ENCODE data around the gene NPB.

The NPB gene

DNA sequence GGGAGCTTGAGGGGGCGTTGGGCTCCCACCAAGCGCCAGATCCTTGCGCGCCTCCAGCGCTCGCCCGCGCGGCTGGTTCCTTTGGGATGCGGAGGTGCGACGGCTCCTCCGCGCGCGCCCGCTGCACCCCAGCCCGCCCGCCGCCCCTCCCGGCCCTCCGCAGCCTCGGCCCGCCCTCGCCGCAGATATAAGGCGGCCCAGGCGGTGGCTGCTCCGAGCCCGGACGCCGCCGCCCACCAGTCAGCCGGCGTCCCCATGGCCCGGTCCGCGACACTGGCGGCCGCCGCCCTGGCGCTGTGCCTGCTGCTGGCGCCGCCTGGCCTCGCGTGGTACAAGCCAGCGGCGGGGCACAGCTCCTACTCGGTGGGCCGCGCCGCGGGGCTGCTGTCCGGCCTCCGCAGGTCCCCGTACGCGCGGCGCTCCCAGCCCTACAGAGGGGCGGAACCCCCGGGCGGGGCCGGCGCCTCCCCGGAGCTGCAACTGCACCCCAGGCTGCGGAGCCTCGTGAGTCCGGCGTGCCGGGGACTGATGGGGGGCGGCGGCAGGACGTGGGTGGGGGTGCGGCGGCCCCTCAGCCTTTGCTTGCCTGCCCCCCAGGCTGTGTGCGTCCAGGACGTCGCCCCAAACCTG lies at the start of gene NPB:
TSS of gene NPB (plus strand) at position 216 of the 630 bp plus-strand sequence. CDS start at position 256, 40 bp downstream.
- DNase-seq: no peak

DNA sequence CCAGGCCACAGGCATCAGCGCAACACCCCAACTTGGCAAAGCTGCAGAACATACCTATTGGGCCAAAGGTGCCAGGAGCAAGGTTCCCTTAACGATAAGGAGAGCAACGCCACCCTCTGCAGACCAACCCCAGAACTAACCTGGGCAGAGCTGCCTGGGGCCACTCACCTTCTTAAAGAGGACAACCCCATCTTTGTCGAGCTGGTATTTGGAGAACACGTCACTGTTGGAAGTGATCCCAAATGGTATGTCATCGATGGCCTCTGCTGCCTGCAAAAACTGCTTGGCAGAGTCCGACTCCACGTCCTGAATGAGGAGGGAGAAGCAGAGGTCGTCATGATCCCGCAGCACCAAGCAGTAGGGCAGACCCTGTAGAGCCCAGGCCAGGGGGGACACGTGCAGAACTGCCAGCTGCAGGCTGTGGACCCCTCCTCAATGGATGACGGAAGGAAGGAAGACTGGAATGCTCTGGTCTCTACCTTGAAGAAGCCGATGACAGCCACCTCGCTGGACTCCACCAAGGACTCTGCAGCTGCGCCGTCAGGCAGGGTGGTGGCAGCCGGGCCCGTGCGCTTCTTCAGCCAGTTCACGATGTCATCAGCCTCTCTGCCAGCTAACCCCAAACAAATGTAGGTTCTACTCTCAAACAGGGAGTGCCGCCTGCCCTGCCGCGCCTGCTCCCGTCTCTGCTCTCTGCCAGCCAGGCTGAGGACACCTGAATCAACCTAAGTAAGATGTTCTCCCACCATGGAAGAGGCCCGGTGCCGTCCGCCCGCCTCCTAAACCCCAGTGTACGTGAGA lies 46.9 kb upstream of the NPB start:
- DNase-seq: no peak

DNA sequence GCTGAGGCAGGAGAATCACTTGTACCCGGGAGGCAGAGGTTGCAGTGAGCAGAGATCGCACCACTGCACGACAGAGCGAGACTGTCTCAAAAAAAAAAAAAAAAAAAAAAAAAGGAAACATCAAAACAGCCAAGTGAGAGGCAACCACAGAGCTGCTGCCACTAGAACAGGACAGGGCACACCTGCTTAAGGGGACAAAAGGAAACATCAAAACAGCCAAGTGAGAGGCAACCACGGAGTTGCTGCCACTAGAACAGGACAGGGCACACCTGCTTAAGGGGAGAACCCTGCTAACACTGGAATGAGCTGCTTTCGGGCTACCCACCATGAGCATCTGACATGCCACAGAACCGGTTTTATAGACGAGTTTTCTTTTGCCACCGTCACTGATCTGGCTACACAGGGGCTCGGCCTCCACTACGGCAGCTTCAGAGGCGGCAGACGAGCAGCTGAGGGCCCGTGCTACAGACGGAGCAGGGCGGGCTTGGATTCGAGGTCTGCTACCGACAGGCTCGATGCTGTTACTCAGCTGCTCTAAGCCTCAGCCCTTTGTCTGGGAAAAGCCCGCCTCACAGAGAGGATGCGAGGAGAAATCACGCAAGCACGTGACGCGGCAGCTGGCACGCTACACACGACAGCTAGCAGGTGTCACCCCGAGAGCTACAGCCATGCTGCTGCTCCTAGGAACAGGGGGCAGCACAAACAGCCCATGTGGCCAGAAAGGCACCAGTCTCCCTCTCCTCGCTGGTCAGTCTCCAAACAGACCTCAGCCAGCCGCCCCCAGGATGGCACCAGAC lies 43.7 kb upstream of the NPB start:
- no peak for DNase-seq

DNA sequence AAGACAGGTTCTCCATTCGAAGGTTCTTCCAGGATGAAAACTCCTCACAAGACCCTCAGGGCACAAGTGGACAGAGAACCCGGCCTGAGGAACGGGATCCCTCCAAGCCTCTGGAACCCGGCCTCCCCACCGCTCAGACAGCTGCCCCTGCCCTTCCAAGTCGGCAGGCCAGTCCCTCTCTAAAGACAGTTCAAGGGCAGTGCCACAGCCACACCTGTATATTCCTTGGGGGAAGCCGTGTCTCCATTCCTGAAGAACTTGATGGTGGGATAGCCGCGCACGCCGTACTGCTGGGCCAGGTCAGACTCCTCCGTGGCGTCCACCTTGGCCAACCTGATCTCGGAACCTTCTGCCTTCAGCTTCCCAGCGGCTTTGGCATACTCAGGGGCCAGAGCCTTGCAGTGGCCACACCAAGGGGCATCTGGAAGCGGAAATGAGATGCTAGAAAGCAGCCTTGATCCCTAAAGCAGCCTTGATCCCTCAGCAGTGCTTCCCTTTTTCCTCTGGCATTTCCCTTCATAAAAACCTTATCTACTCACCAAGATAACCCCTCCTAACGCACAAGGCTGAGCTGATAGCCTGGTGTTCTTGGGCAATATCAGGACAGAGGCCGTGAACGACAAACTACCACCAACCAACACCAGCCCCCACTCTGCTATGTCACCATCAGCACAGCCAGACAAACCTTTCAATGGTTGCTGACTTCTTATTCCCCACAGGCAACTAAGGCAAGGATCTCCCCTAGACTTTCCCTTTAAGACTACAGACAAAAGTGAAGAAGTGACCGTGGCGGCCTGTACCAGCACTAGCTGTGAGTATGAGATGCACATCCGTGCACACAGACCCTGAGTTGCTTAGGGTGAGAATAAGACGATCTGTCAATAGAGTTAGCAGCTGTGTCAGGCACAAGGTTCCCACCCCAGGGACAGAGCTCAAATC lies 42.8 kb upstream of the NPB start:
- DNase-seq: no peak

DNA sequence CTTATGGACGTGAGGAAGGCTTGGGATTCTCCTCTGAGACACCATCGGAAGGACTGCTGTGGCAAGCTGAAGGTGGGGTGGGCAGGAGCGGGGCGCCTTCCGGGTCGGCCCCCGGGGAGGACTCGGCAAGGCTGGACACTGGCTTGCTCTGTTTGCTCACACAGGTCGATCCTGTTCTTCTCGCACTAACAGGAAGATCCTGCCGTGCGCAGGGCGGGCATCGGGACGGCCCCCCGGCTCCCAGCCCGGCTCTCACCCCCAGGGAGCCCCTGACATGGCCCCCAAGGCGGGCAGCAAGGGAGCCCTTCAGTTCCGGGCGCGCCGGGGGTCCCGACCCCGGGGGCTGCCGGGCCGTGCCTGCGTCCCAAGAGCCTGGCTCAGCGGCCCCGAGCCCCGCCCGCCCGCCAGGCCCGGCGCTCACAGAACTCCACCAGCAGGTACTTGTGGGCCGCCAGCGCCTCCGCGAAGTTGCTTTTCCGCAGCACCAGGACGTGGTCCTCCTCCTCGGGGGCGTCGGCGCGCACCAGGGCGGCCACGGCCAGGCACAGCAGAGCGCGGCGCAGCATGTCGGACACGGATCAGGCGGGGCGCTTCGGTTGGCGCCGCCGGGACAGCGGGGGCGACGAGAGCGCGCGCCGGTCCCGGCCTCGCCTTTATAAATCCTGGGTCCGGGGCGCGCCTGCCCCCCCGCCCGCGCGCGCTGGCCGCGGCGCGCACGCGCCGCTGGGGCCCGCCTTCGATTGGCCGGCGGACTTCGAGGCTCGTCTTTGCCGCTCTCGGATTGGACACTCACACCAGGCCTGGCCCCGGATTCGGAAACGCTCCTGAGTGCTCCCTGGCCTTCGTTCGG lies 41.9 kb upstream of the NPB start, which contains the start of gene P4HB:
TSS of gene P4HB (minus strand) at position 630 of the 850 bp plus-strand sequence. CDS start at position 566, 64 bp downstream.
- no peak for DNase-seq

DNA sequence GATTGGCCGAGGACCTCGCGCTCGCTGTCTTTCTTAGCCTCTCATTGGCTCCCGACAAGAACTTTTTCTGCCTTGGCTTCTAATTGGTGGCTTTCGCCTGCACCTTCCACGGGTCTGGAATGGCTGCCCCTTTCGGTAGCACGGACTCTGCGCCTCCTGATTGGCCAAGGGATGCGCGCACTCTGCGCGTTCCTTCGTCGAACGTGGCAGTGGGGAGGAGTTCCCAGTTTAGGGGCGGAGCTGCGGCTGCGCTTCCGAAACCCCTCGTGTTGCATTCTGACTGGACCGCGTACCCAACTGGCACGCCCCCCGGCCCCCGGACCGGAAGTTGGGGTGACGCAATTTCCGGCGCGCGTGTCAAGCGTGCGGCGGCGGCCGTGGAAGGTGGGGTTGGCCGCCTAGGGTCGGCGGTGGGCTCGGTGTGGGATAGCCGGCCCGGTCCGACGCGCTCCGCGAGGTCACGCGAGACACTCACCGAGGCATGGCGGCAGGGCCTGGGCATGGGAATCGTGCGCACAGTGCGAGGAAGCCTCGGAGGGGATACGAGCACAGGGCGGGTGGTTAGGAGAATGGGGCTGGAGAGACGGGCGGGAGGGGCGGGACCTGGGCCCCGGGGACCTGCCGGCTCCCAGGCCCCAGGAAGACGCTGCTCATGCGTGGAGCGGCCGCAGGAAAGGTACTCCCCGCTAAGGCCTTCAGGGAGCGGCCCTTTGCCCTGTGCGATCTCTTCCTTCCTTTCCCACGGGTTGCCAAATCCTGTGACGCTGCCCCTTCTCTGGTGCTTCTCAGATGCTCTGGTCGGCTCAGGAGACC lies 41.1 kb upstream of the NPB start:
- DNase-seq: peak; percentile 98

DNA sequence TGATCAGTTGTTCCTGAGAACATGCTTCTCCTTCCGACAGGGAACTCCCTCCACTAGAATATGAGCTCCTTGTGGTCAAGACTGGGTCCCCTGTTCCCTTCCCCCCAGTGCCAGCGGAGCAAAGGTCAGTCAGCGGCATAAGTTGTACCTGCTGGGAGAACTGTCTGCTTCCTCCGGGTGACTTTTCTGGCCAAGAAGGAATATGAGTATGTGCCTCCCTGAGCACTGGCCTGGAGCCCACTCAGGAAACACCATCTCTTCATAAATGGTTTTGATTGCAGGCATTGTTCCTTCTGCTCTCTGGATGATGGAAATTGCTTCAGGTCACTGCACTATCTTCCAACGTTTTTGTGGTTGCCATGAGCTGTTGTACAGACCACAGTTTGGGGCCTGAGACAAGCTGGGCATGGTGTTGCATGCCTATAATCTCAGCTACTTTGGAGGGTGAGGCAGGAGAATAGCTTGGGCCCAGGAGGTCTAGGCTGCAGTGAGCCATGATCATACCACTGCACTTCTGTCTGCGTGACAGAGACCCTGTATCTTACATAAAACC lies 38.8 kb upstream of the NPB start:
- DNase-seq: no peak

DNA sequence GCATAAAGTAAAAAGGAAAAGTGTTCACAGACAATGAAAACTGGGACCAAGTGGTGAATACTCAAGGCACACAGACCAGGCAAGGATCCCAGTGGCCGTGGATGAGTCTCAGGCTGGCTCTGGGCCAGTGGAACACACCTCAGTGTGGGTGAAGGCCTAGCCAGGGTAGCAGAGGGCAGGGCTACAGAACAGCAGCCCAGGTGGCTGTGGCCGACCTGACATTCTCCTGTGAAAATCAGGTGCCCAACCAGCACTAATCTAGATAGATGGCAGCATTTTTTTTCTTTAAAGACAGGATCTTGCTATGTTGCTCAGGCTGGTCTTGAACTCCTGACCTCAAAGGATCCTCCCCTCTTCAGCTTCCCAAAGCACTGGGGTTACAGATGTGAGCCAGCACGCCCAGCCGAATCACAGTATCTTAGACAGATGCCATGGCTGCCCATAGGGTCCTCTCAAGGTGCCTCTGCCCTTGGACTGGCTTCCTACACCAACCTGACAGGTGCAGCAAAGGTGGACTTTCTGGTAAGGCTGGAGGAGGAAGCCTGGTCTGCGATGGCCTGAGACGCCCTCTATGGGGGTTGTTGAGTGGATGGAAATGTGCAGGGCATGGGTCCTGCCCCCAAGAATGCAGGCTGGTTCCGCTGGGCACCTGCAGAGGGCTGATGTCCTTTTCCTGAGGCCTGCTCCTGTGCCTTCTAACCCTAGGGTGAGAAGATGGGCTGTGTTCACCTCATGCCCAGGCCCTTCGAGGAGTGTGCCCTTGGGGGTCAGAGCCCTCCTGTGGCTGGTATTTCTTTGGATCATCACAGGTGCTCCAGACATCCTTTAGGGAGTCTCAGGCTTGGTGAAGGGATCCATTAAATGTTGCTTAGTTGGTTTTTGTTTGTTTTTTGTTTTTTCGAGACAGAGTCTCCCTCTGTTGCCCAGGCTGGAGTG lies 37.9 kb upstream of the NPB start:
- DNase-seq: no peak

DNA sequence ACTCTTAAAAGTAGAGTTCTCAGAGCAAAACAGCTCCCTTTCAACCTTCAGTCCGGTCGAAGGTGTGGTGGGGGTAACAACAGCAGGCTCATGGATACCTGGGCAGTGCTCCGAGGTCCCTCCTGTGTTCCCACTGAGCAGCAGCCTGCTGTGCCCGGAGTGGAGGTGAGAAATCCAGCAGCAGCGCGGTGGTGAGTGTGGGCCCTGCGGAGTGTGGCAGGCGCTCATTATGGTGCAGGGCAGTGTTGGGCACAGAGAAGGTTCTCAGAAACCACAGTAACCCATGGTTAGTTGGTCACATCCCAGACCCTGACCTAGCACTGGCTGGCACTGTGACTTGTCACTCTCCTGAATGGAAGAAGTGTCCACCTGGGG lies 36.7 kb upstream of the NPB start:
- DNase-seq: no peak

DNA sequence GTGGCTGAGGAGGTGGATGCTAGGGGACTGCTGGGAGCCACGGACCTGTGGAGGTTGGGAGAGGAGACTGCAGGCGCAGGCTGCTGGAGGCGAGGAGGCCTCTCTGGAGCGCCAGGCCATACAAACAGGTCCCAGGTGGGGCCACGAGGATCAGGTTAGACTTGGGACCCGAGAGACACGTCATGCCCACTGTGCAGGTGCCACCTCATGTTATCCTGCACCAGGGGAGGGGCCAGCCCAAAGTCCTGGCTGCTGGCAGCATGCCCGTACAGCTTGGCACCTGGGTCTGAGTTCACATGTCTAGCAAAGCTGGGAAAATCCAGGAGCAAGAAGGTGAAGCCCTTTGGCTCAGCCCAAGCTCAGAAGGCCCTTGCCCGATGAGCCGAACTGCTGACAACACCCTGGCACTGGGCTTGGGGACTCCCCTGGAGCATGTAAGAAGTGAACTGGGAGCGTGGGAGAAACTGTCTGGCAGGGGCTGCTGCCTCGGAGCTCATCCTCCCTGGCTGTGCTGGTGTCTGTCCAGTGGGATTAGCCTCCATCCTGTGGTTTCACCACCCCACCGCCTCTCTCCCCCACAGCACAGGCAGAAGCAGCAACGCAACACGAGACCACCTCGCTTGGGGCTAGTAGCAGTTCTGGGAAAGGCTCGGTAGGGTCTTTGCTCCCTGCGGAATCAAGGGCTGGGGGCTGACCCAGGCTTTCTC lies 36.2 kb upstream of the NPB start:
- DNase-seq: no peak

DNA sequence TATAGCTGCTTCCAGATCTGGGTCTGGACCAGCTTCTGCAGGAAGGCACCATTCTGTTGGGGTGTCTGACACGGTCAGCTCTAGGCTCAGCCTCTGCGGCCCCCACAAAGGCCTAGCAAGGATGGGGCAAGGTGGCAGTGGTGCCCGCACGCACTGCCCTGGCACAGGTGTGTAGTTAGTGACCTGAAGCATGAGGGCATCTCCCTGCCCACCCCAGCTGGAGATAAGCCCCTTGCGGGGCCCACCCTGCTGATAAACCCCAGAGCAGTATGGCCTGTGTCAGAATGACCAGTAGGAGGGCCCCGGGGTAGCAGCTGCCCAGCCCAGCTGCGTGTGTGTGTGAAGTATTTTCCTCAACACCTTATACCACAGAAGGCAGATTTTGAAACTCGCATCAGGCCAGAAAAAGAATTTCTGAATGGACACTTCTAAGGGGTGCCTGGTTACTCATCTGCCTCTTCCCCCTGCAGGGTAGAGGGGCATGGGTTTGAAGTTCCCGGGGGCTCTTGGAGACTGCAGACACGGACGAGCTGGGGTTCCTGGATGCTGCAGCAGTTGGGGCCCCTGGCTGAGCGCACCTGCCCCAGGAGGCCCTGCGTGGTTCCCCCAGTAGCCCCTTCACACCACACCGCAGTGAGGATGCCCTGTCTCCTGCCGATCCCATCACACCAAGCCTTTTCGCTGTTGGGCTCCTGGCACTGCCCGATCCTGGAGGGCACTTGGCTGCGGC lies 35.4 kb upstream of the NPB start:
- DNase-seq: no peak

DNA sequence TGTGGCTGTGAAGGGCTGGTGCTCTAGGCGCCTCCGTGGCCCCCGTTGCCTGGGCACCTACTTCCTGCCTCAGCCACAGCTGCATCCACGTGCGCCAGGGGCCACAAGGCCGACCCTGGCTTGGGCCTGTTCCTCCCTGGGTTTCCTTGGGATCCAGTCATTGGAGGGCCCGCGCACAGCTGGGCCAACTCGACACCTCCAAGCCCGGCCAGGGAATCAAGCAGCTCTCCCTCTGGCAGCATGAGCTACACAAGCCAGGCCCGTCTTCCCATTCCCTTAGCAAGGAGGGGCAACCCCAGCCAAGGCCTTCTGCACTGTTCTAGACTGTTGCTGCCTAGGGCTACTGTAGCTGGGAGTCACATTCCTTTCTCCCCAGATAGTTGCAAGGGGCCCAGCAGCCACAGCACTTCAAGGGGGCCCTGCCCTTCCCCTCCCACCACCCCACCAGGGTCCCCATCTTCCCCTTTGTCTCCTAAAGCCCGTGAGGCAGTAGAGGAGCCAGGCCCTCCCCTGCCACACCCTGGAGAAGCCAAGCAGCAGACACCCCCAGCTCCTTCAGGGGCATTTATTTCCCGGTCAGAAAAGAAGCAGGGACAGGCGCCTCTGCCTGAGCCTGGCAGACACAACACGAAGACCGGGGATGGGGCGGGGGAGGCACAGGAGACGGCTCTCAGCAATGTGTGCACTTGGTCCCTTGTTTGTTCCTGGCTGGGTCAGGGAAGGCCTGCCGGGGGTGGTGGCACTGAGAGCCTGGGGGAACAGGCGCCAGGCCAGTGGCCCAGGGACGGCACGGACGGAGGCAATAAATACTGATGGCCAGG lies 34.7 kb upstream of the NPB start:
- DNase-seq: no peak

DNA sequence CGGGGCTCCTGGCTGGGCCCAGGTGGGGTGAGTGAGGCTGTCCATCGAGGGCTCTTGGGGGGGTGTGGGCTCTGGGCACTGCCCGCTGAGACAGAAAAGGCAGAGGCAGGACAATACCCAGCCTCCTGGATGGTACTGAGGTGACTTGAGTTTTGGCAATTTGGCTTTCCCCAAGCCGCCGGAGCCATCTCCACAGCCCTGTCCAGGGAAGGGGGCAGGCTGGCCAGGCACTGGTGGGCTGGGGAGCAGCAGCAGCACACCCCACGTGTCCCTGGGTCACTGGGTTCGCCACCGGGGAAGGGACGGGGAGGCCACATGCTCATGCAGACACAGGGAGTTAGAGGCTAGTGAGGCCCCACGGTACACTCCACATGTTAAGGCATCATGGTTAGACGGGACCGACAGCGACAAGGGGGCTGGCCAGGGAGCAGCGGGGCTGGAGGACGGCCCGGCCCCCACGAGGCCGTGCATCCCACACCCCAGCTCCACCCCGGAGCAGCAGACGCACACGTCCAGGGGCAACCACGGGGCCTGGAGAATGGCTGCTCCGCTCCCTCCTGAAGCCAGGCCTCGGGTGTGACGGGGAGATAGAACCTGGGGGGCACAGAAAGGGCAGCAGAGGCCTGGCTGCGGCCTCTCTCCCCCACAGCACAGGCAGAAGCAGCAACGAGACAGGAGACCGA lies 33.9 kb upstream of the NPB start:
- DNase-seq: no peak

DNA sequence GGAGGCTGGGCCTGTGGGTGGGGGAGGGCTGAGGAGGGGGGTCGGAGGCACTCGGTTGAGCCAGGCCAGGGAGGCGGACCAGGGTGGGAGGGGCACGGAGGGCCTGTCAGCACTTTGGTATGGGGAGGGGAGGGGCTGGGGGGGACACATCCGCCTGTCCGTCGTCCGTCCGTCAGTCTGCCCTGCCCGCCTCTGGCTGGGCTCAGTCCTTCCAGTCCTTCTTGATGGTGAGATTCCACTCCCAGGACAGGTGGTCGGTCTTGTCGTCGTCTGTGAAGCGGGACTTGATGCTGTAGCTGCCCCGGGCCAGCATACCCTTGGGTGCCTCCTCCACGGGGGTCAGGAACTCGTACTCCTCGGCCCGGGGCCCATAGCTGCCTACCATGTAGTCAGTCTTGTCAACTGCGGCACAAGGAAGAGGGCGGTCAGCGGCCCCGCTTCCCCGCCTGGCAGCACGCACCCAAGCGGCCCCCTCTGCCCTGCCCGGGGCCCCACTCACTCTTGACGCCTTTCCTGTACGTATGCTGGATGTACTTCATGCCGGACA lies 33.3 kb upstream of the NPB start:
- no peak for DNase-seq

DNA sequence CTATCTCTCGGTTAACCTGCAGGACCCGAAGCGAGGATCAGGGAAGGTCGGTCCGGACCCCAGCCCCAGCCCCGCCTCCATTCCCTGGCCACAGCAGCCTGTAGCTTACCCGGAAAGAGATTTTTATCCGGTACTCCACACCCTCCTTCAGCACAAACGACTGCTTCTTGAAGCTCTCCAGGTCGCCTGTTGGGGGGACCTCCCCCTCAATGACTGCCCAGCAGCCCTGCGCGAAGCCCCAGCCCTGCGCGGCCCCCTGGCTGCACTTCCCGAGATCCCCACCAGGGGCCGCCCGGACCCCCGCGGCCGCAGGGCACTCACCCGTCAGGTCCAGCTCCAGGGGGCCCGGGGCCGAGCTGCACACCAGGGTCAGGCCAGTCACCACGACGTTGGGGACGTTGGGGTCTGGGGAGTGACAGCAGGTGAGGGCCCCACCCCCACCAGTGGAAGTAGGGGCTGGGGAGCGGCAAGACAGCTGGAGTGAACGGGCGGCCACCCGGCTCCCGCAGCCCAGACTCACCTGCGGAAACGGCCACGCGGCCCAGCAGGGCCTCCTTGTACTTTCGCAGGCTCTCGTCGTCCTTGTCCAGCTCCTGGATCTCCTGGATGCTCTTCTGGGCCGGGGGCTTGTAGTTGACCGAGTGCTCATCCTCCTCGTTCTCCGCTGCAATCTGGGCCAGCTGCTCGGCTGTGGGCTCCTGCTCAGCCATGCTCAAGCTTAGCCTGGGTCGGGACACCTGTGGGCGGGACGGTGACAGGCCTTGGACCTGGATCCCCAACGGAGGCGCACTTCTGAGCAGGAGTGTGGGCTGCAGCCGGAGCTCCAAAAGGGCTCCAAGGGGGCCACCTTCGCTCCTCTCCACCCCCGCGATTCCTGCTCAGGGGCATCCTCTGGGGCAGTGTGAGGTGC lies 32.6 kb upstream of the NPB start:
- DNase-seq: no peak
